ENCODE results near the gene KCNJ9.

KCNJ9 gene

GRCh38 chr1:160112357-160112756, 31.0 kb downstream of the KCNJ9 start:
- DNase-seq (ENCODE audit: low spot score) = no peak
- no peak for TF ChIP-seq CTCF (conservative IDR thresholded peaks at IDR 0.05; ENCODE audit: low read depth)
- ChIA-PET POLR2A (ENCODE audit: low non-redundant PET) (no interaction called here), CTCF (no interaction called here)
- H3K27ac ChIP-seq = no peak overlapping the region

GRCh38 chr1:160113407-160113806, 32.1 kb downstream of the KCNJ9 start:
- no peak for DNase-seq (ENCODE audit: low spot score)
- no peak overlapping the region for H3K27ac ChIP-seq
- ChIA-PET POLR2A (ENCODE audit: low non-redundant PET) (no interaction called here), CTCF (no interaction called here)
- TF ChIP-seq CTCF (conservative IDR thresholded peaks at IDR 0.05; ENCODE audit: low read depth) = no peak

GRCh38 chr1:160114085-160114484, 32.7 kb downstream of the KCNJ9 start:
- H3K27ac ChIP-seq = no peak overlapping the region
- CTCF ChIA-PET = interaction anchor here (1.3 kb wide), 1 partner anchor 13 kb away, joined by 3 read pairs; no protein-coding TSS in a partner anchor
- TF ChIP-seq CTCF (conservative IDR thresholded peaks at IDR 0.05; ENCODE audit: low read depth) = no peak
- POLR2A ChIA-PET (ENCODE audit: low non-redundant PET) = no interaction called here
- DNase-seq (ENCODE audit: low spot score) = no peak

- H3K27ac ChIP-seq = no peak within 1 kb of the TSS
- ChIA-PET POLR2A (ENCODE audit: low non-redundant PET) (no interaction called here), CTCF (no interaction called here)
- DNase-seq (ENCODE audit: low spot score) = no peak
- TF ChIP-seq CTCF (conservative IDR thresholded peaks at IDR 0.05; ENCODE audit: low read depth) = no peak
Observed at GRCh38 chr1:160115545-160116282, 34.4 kb downstream of the KCNJ9 start, which contains the start of gene ATP1A2. ATP1A2 (plus strand) TSS chr1:160115759; CDS start chr1:160115862, 103 bp downstream.

GRCh38 chr1:160116283-160117147, 35.2 kb downstream of the KCNJ9 start:
- POLR2A ChIA-PET (ENCODE audit: low non-redundant PET) = no interaction called here
- no peak for TF ChIP-seq CTCF (conservative IDR thresholded peaks at IDR 0.05; ENCODE audit: low read depth)
- CTCF ChIA-PET = interaction anchor here (0.7 to 1.5 kb wide), 3 partner anchors 15 to 486 kb away, joined by 3 to 4 read pairs (median 3); no protein-coding TSS in a partner anchor
- no peak overlapping the region for H3K27ac ChIP-seq
- peak; percentile 56 for DNase-seq (ENCODE audit: low spot score)

- ChIA-PET POLR2A (ENCODE audit: low non-redundant PET) (no interaction called here), CTCF (interaction anchor here (0.5 to 1.5 kb wide), 4 partner anchors 16 to 487 kb away, joined by 3 to 4 read pairs (median 3); no protein-coding TSS in a partner anchor)
- no peak for DNase-seq (ENCODE audit: low spot score)
- no peak for TF ChIP-seq CTCF (conservative IDR thresholded peaks at IDR 0.05; ENCODE audit: low read depth)
- no peak overlapping the region for H3K27ac ChIP-seq
Observed at GRCh38 chr1:160117300-160117699, 36.0 kb downstream of the KCNJ9 start.

Measured in RWPE1 (cell line).